Measurements from ENCODE around the gene HHATL.

DNA sequence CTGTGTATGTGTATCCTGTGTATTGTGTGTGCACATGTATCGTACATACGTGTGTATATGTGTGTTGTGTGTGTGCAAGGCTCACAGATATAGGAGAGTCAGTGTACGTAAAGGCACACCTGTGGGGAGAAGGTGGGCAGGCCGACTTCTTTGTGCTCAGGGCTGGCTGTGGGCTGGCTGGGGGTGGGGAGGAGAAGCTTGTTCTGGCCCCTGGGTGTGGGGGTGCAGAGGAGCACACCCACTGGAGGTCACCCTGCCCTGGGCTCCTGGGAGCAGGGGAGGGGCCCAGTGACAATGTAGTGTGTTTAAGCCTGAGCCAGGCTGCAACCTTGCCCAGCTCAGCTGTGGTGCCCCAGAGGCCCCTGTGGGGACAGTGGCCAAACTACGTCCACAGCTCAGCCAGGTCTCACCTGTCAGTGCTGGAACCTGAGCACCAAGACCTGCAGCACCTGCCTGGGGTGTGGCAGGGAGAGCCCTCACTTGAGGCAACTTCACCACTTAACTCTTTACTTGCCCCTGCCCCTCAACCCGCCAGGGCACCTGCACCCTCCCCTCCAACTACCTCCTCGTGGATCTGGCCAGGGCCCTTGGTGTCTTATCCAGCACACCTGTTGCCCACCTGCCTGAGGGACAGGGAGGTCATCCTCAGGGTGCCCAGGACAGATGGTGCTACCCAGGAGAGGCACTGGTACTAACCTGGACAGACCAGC is 2.6 kb upstream of the HHATL start:
- TF ChIP-seq POLR2AphosphoS5 (IDR thresholded peaks at IDR 0.05; ENCODE audit: low read depth, low read length): no peak
- TF ChIP-seq, protein P1, sequence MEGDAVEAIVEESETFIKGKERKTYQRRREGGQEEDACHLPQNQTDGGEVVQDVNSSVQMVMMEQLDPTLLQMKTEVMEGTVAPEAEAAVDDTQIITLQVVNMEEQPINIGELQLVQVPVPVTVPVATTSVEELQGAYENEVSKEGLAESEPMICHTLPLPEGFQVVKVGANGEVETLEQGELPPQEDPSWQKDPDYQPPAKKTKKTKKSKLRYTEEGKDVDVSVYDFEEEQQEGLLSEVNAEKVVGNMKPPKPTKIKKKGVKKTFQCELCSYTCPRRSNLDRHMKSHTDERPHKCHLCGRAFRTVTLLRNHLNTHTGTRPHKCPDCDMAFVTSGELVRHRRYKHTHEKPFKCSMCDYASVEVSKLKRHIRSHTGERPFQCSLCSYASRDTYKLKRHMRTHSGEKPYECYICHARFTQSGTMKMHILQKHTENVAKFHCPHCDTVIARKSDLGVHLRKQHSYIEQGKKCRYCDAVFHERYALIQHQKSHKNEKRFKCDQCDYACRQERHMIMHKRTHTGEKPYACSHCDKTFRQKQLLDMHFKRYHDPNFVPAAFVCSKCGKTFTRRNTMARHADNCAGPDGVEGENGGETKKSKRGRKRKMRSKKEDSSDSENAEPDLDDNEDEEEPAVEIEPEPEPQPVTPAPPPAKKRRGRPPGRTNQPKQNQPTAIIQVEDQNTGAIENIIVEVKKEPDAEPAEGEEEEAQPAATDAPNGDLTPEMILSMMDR (IDR thresholded peaks at IDR 0.05): no peak

Data from Panc1 (cell line).